ENCODE measurements around the gene AADACL2. TPM values are rescaled to one million over a fixed set of nuclear protein-coding genes. Genes with fewer than 3 reads are reported as not detected.

AADACL2 gene
- not detected in 2 replicates for total RNA-seq

DNA sequence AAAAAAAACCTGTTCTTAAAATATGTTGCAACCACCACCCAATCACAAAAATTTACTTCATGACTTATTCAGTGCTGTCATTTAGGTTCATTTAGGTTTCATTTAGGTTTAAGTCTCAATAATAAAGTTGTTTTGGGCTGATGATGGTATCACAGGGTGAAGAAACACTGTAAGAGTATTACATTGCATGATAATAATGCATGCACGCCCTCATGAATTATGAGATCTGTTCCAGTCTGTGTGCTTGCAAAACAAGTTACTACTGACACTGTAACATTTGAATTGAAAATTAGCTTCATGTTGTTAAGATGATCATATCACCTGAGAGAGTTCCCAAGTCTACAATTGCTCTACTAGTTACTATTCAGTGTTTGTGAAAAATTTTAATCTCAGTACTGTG, at the start of gene AADACL2:
AADACL2 (plus strand) TSS at position 315 of the 400 bp plus-strand sequence. CDS start 109 bp downstream, outside the sequence.

Other genes with a start within 250 kb of the AADACL2 start
- gene AADAC, start 80.2 kb downstream of the AADACL2 start, total RNA-seq: not detected in 2 replicates
- not detected in 2 replicates for gene SUCNR1, start 139.7 kb downstream of the AADACL2 start, total RNA-seq